Measurements from ENCODE around the gene KRTAP17-1. TPM values are rescaled to one million over a fixed set of nuclear protein-coding genes. Genes with fewer than 3 reads are reported as not detected.
A peak's percentile ranks its signal among the peaks of the same experiment; 100 is the strongest.

The KRTAP17-1 gene
- total RNA-seq, 4 donors from 2014 or later: not detected

GRCh38 chr17:41311111-41311510 is 4.4 kb downstream of the KRTAP17-1 start:
- no peak for TF ChIP-seq CTCF (IDR thresholded peaks at IDR 0.05)
- no peak for TF ChIP-seq POLR2A (IDR thresholded peaks at IDR 0.05)
- Histone ChIP-seq H3K27me3 (no peaks in the 10 kb centered on the region), H3K4me3 (replicated peaks in 1 of 3) (no peak overlapping the region), H3K27ac (no peak overlapping the region), H3K4me1 (peaks cover 0 to 18% of the 10 kb centered on the region in 2 donors), H3K36me3 (no peaks in the 10 kb centered on the region), H3K9me3 (no peaks in the 10 kb centered on the region)
- DNase-seq: no peak
- WGBS, 2 donors: 89% methylated on average over 1 of the region's 1 CpG
- intact Hi-C loops (cut with DNase I): no loop called here

- H3K27ac ChIP-seq: no peak within 1 kb of the TSS
- H3K27me3 ChIP-seq: no peaks in the 10 kb centered on the region
- H3K9me3 ChIP-seq: no peaks in the 10 kb centered on the region
- intact Hi-C loops (cut with DNase I): no loop called here
- H3K36me3 ChIP-seq: no peaks in the 10 kb centered on the region
- no peak for TF ChIP-seq POLR2A (IDR thresholded peaks at IDR 0.05)
- TF ChIP-seq CTCF (IDR thresholded peaks at IDR 0.05): no peak
- no peak within 1 kb of the TSS for H3K4me3 ChIP-seq (replicated peaks in 1 of 3)
- DNase-seq: no peak
- H3K4me1 ChIP-seq: peaks cover 0 to 18% of the 10 kb centered on the region in 2 donors
- 71 to 81% methylated on average over 4 to 6 of the region's 7 CpGs for WGBS, 2 donors
Measured at GRCh38 chr17:41308918-41309359, 6.6 kb downstream of the KRTAP17-1 start, which contains the start of gene KRTAP16-1. Gene KRTAP16-1 (minus strand): TSS chr17:41309309. CDS start chr17:41309253, 56 bp downstream.

- TF ChIP-seq CTCF (IDR thresholded peaks at IDR 0.05) (no peak), POLR2A (IDR thresholded peaks at IDR 0.05) (no peak)
- peaks cover 0 to 18% of the 10 kb centered on the region in 2 donors for H3K4me1 ChIP-seq
- H3K4me3 ChIP-seq (replicated peaks in 1 of 3): no peak overlapping the region
- intact Hi-C loops (cut with DNase I): no loop called here
- no peaks in the 10 kb centered on the region for H3K9me3 ChIP-seq
- H3K27me3 ChIP-seq: no peaks in the 10 kb centered on the region
- 54 to 74% methylated on average over 7 to 10 of the region's 10 CpGs for WGBS, 2 donors
- no peaks in the 10 kb centered on the region for H3K36me3 ChIP-seq
- H3K27ac ChIP-seq: no peak overlapping the region
- peak; percentile 27 to 49 for DNase-seq
Measured at GRCh38 chr17:41308251-41308917, 7.1 kb downstream of the KRTAP17-1 start.

- Histone ChIP-seq H3K27ac (no peak overlapping the region), H3K9me3 (no peaks in the 10 kb centered on the region), H3K4me1 (peaks cover 0 to 18% of the 10 kb centered on the region in 2 donors), H3K27me3 (no peaks in the 10 kb centered on the region), H3K36me3 (no peaks in the 10 kb centered on the region), H3K4me3 (replicated peaks in 1 of 3) (no peak overlapping the region)
- 60 to 64% methylated on average over 9 of the region's 9 CpGs for WGBS, 2 donors
- TF ChIP-seq CTCF (IDR thresholded peaks at IDR 0.05): no peak
- TF ChIP-seq POLR2A (IDR thresholded peaks at IDR 0.05): no peak
- intact Hi-C loops (cut with DNase I): no loop called here
- DNase-seq: peak; percentile 69 to 77
Measured at GRCh38 chr17:41307647-41308046, 7.9 kb downstream of the KRTAP17-1 start.

GRCh38 chr17:41304091-41304490 is 11.4 kb downstream of the KRTAP17-1 start:
- H3K27ac ChIP-seq: no peak overlapping the region
- H3K27me3 ChIP-seq: no peaks in the 10 kb centered on the region
- 82 to 86% methylated on average over 12 of the region's 12 CpGs for WGBS, 2 donors
- peaks cover 0 to 18% of the 10 kb centered on the region in 2 donors for H3K4me1 ChIP-seq
- H3K4me3 ChIP-seq (replicated peaks in 1 of 3): no peak overlapping the region
- H3K36me3 ChIP-seq: no peaks in the 10 kb centered on the region
- no peaks in the 10 kb centered on the region for H3K9me3 ChIP-seq
- TF ChIP-seq CTCF (IDR thresholded peaks at IDR 0.05): no peak
- TF ChIP-seq POLR2A (IDR thresholded peaks at IDR 0.05): no peak
- intact Hi-C loops (cut with DNase I): no loop called here
- DNase-seq: no peak

Measured in thyroid gland (tissue), 4 donors.